ENCODE results near the gene DPP3.
"Not testable (repeated sequence)": the region's sequence is repeated elsewhere in the genome, so short reads cannot be mapped to it uniquely, and the experiment has no call there.

The DPP3 gene

GRCh38 chr11:66437979-66438503 lies 42.2 kb upstream of the DPP3 start:
- no peak overlapping the region for H2BK15ac ChIP-seq (ENCODE audit: low read length)
- no peak overlapping the region for H3K23ac ChIP-seq (ENCODE audit: low read depth, low read length, poor library complexity)
- H2AK5ac ChIP-seq (ENCODE audit: low read depth, low read length) = no peak overlapping the region
- peak overlapping the region; percentile 74 for H3K4me2 ChIP-seq (ENCODE audit: insufficient read depth, low read length, poor library complexity, severe bottlenecking)
- H3K4ac ChIP-seq (ENCODE audit: low read length) = no peak overlapping the region
- H2BK120ac ChIP-seq (ENCODE audit: low read depth, low read length) = no peak overlapping the region
- no peak overlapping the region for H2BK12ac ChIP-seq (ENCODE audit: low read length)
- WGBS, 2 donors (ENCODE audit: extremely low coverage in 2 of 2, insufficient read length in 2 of 2, insufficient replicate concordance in 1 of 2) = no CpG with 5 or more reads among the region's 12 CpGs
- peak overlapping the region; percentile 77 for H3K18ac ChIP-seq (ENCODE audit: low read length)
- DNase-seq (ENCODE audit: low spot score) = no peak
- peaks cover 0 to 3% of the 10 kb centered on the region in 2 donors for H3K4me1 ChIP-seq (ENCODE audit: control insufficient read depth in 2 of 2, insufficient read depth in 1 of 2, low read depth in 1 of 2, low read length in 2 of 2)
- H2BK5ac ChIP-seq (ENCODE audit: low read length) = no peak overlapping the region
- H3K27ac ChIP-seq (replicated peaks; ENCODE audit: low read length) = no peak overlapping the region
- H3K27me3 ChIP-seq (ENCODE audit: control insufficient read depth in 3 of 3, insufficient read depth in 3 of 3, low read depth in 1 of 3, low read length in 3 of 3) = no peaks in the 10 kb centered on the region
- H3K9me3 ChIP-seq (replicated peaks in 1 of 2; ENCODE audit: control insufficient read depth in 2 of 2, insufficient read depth in 1 of 2, low read depth in 1 of 2, low read length in 2 of 2) = peaks cover 0 to 2% of the 10 kb centered on the region in 2 donors
- H4K8ac ChIP-seq (ENCODE audit: low read depth, low read length) = no peak overlapping the region
- peaks cover 4% of the 10 kb centered on the region for H3K79me1 ChIP-seq (ENCODE audit: low read depth, low read length)
- peak overlapping the region; percentile 79 to 86 for H3K4me3 ChIP-seq (ENCODE audit: low read length in 2 of 2)
- H4K91ac ChIP-seq (ENCODE audit: low read depth, low read length, poor library complexity) = no peak overlapping the region
- H3K36me3 ChIP-seq (replicated peaks in 1 of 2; ENCODE audit: control insufficient read depth in 2 of 2, insufficient read depth in 2 of 2, low read length in 2 of 2) = peaks cover 15 to 28% of the 10 kb centered on the region in 2 donors
- peak overlapping the region; percentile 87 for H2AFZ ChIP-seq (ENCODE audit: low read length)
- no peak overlapping the region for H3K14ac ChIP-seq (ENCODE audit: low read length)
- peak overlapping the region; percentile 79 for H3K9ac ChIP-seq (ENCODE audit: low read depth, low read length, poor library complexity)

- Histone ChIP-seq H3K4me3 (ENCODE audit: low read length in 2 of 2) (peak within 1 kb of the TSS; percentile 79 to 86), H3K23ac (ENCODE audit: low read depth, low read length, poor library complexity) (no peak within 1 kb of the TSS), H3K4me1 (ENCODE audit: control insufficient read depth in 2 of 2, insufficient read depth in 1 of 2, low read depth in 1 of 2, low read length in 2 of 2) (peaks cover 0 to 3% of the 10 kb centered on the region in 2 donors), H3K4me2 (ENCODE audit: insufficient read depth, low read length, poor library complexity, severe bottlenecking) (peak within 1 kb of the TSS; percentile 74), H4K8ac (ENCODE audit: low read depth, low read length) (peak within 1 kb of the TSS; percentile 29), H3K9ac (ENCODE audit: low read depth, low read length, poor library complexity) (peak within 1 kb of the TSS; percentile 79), H2AFZ (ENCODE audit: low read length) (peak within 1 kb of the TSS; percentile 87), H3K9me3 (replicated peaks in 1 of 2; ENCODE audit: control insufficient read depth in 2 of 2, insufficient read depth in 1 of 2, low read depth in 1 of 2, low read length in 2 of 2) (peaks cover 0 to 6% of the 10 kb centered on the region in 2 donors), H3K27me3 (ENCODE audit: control insufficient read depth in 3 of 3, insufficient read depth in 3 of 3, low read depth in 1 of 3, low read length in 3 of 3) (no peaks in the 10 kb centered on the region), H3K4ac (ENCODE audit: low read length) (no peak within 1 kb of the TSS), H3K36me3 (replicated peaks in 1 of 2; ENCODE audit: control insufficient read depth in 2 of 2, insufficient read depth in 2 of 2, low read length in 2 of 2) (peaks cover 15 to 25% of the 10 kb centered on the region in 2 donors), H3K79me1 (ENCODE audit: low read depth, low read length) (peaks cover 4% of the 10 kb centered on the region), H3K14ac (ENCODE audit: low read length) (no peak within 1 kb of the TSS), H2BK5ac (ENCODE audit: low read length) (peak within 1 kb of the TSS; percentile 85), H3K18ac (ENCODE audit: low read length) (peak within 1 kb of the TSS; percentile 77), H2BK120ac (ENCODE audit: low read depth, low read length) (no peak within 1 kb of the TSS), H3K27ac (replicated peaks; ENCODE audit: low read length) (peak within 1 kb of the TSS; percentile 39), H2BK12ac (ENCODE audit: low read length) (no peak within 1 kb of the TSS), H2BK15ac (ENCODE audit: low read length) (peak within 1 kb of the TSS; percentile 35), H2AK5ac (ENCODE audit: low read depth, low read length) (no peak within 1 kb of the TSS), H4K91ac (ENCODE audit: low read depth, low read length, poor library complexity) (no peak within 1 kb of the TSS)
- peak; percentile 87 for DNase-seq (ENCODE audit: low spot score)
- no CpG with 5 or more reads among the region's 45 CpGs for WGBS, 2 donors (ENCODE audit: extremely low coverage in 2 of 2, insufficient read length in 2 of 2, insufficient replicate concordance in 1 of 2)
Observed at GRCh38 chr11:66438504-66439466, 41.4 kb upstream of the DPP3 start, which contains the start of gene MRPL11. TSS of gene MRPL11 (minus strand) at chr11:66438848. CDS start at chr11:66438754, 94 bp downstream.

GRCh38 chr11:66440101-66440939 lies 39.9 kb upstream of the DPP3 start:
- H2BK5ac ChIP-seq (ENCODE audit: low read length); H2BK15ac ChIP-seq (ENCODE audit: low read length); H3K4me3 ChIP-seq (ENCODE audit: low read length in 2 of 2); H3K9ac ChIP-seq (ENCODE audit: low read depth, low read length, poor library complexity); H2BK120ac ChIP-seq (ENCODE audit: low read depth, low read length); H3K18ac ChIP-seq (ENCODE audit: low read length); H2AK5ac ChIP-seq (ENCODE audit: low read depth, low read length); H3K23ac ChIP-seq (ENCODE audit: low read depth, low read length, poor library complexity); H4K91ac ChIP-seq (ENCODE audit: low read depth, low read length, poor library complexity); H3K27me3 ChIP-seq (ENCODE audit: control insufficient read depth in 3 of 3, insufficient read depth in 3 of 3, low read depth in 1 of 3, low read length in 3 of 3); DNase-seq (ENCODE audit: low spot score); H3K79me1 ChIP-seq (ENCODE audit: low read depth, low read length); H2BK12ac ChIP-seq (ENCODE audit: low read length); H3K9me3 ChIP-seq (replicated peaks in 1 of 2; ENCODE audit: control insufficient read depth in 2 of 2, insufficient read depth in 1 of 2, low read depth in 1 of 2, low read length in 2 of 2); H3K27ac ChIP-seq (replicated peaks; ENCODE audit: low read length); H3K4me2 ChIP-seq (ENCODE audit: insufficient read depth, low read length, poor library complexity, severe bottlenecking); H3K4ac ChIP-seq (ENCODE audit: low read length); H3K14ac ChIP-seq (ENCODE audit: low read length); H4K8ac ChIP-seq (ENCODE audit: low read depth, low read length); H3K4me1 ChIP-seq (ENCODE audit: control insufficient read depth in 2 of 2, insufficient read depth in 1 of 2, low read depth in 1 of 2, low read length in 2 of 2): not testable (repeated sequence)
- H3K36me3 ChIP-seq (replicated peaks in 1 of 2; ENCODE audit: control insufficient read depth in 2 of 2, insufficient read depth in 2 of 2, low read length in 2 of 2) = peaks cover 12 to 19% of the 10 kb centered on the region in 2 donors
- no CpG with 5 or more reads among the region's 29 CpGs for WGBS, 2 donors (ENCODE audit: extremely low coverage in 2 of 2, insufficient read length in 2 of 2, insufficient replicate concordance in 1 of 2)
- H2AFZ ChIP-seq (ENCODE audit: low read length) = peak overlapping the region; percentile 30
